Caco-2 (cell line): ENCODE measurements around the gene ELMO1. TPM values are rescaled to one million over a fixed set of nuclear protein-coding genes. Genes with fewer than 3 reads are reported as not detected.
A peak's percentile ranks its signal among the peaks of the same experiment; 100 is the strongest.

Experiments
- BruUV-seq: library from RNA; stranded (reverse); fragments of 400-500 nt; replicated peaks from 2 replicates; lab custom pipeline; 2021; lab: Mats Ljungman, UMichigan
- CTCF ChIA-PET: fragments of 300-600 bp; sonication (Branson Sonifier 250); formaldehyde crosslinking; loops from one replicate; lab custom pipeline; 2022; ENCODE audit warnings: antibody characterized with exemption; lab: Charles Lee
- POLR2A ChIA-PET: fragments of 300-600 bp; sonication (Branson Sonifier 250); formaldehyde crosslinking; loops from one replicate; lab custom pipeline; 2022; ENCODE audit warnings: antibody characterized with exemption; lab: Charles Lee
- DNase-seq, 2 experiments: peaks; one replicate each; pipeline versions ENCODE4 v3.0.0 to v3.0.0-alpha.2; 2020 to 2022
- H3K27me3 ChIP-seq: replicated peaks from 2 replicates; pipeline ENCODE4 v1.6.0; 2011; ENCODE audit warnings: low read length; ENCODE audit not compliant: control insufficient read depth, insufficient read depth
- H3K36me3 ChIP-seq: 2 replicates; pipeline ENCODE4 v1.5.1; 2011; ENCODE audit warnings: low read length; ENCODE audit not compliant: control insufficient read depth, insufficient read depth
- H3K4me1 ChIP-seq: fragments of 250-450 bp; sonication (Bioruptor Pico); 2 replicates; pipeline ENCODE4 v1.5.1; 2020; ENCODE audit warnings: mild to moderate bottlenecking
- H3K4me3 ChIP-seq: 2 replicates; pipeline ENCODE4 v1.5.1; 2011; ENCODE audit warnings: low read depth, mild to moderate bottlenecking, control low read depth, low read length
- H3K9me3 ChIP-seq: fragments of 250-450 bp; sonication (Bioruptor Pico); 2 replicates; pipeline ENCODE4 v1.5.1; 2020; ENCODE audit warnings: mild to moderate bottlenecking, moderate library complexity
- H3K27ac Mint-ChIP-seq: one replicate; pipeline ENCODE4 v1.8.0; 2022; ENCODE audit warnings: mixed read lengths; ENCODE audit not compliant: unreplicated experiment
- H3K27me3 Mint-ChIP-seq: one replicate; pipeline ENCODE4 v1.8.0; 2022; ENCODE audit warnings: mixed read lengths; ENCODE audit not compliant: insufficient read depth, unreplicated experiment
- H3K36me3 Mint-ChIP-seq: one replicate; pipeline ENCODE4 v1.8.0; 2022; ENCODE audit warnings: mild to moderate bottlenecking, mixed read lengths; ENCODE audit not compliant: insufficient read depth, unreplicated experiment
- H3K4me1 Mint-ChIP-seq: one replicate; pipeline ENCODE4 v1.8.0; 2022; ENCODE audit warnings: low read depth, mixed read lengths; ENCODE audit not compliant: unreplicated experiment
- H3K4me3 Mint-ChIP-seq: one replicate; pipeline ENCODE4 v1.8.0; 2022; ENCODE audit warnings: mild to moderate bottlenecking, moderate library complexity, mixed read lengths; ENCODE audit not compliant: unreplicated experiment
- H3K9me3 Mint-ChIP-seq: one replicate; pipeline ENCODE4 v1.8.0; 2022; ENCODE audit warnings: mixed read lengths; ENCODE audit not compliant: unreplicated experiment
- intact Hi-C: fragments of 100-400 bp; cut with micrococcal nuclease; formaldehyde crosslinking; loops from one replicate; pipeline ENCODE4 v1.10.0; 2022; ENCODE audit not compliant: unreplicated experiment
- total RNA-seq: library from RNA; stranded (reverse); gene quantifications from 2 replicates; pipeline ENCODE4 v1.2.3, GENCODE V29; 2022
- TF ChIP-seq, protein P1 (sequence below), 2 experiments: fragments of 200-600 bp in 1 of 2; IDR thresholded peaks; 1 replicate in 1 of 2; 2 replicates in 1 of 2; pipeline versions ENCODE4 v1.5.1 to v1.8.0; 2011 to 2022; ENCODE audit warnings: antibody characterized with exemption in 1 of 2, control low read depth in 1 of 2, inconsistent platforms in 1 of 2, low read depth in 1 of 2, low read length in 1 of 2, mild to moderate bottlenecking in 1 of 2, moderate library complexity in 1 of 2; ENCODE audit not compliant: insufficient read depth in 1 of 2, severe bottlenecking in 1 of 2, unreplicated experiment in 1 of 2

The ELMO1 gene
- total RNA-seq, 1 experiment from 2014 or later: 0.14 TPM

DNA sequence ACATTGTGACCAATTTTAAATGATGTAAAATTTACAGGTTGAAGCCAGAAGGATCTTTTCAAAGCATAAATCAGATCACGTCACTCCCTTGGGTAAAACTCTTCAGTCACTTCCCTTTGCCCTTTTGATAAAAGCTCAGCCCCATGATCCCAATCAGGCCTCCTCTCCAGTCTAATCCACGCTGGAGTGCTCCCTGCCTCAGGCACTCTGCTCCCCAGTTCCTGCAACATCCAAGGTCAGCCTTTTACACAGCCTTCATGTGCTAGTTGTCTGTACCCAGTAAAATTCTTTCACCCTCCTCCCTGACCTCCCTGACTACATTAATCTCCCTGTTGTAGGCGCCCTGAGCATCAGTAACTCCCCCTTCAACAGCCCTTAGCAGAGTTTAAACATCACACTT lies 14.1 kb downstream of the ELMO1 start:
- Mint-ChIP-seq H3K4me3 (no peak overlapping the region), H3K27me3 (peaks cover 16% of the 10 kb centered on the region), H3K4me1 (no peaks in the 10 kb centered on the region), H3K9me3 (no peaks in the 10 kb centered on the region), H3K27ac (no peak overlapping the region), H3K36me3 (no peaks in the 10 kb centered on the region)
- POLR2A ChIA-PET: no interaction called here
- H3K4me3 ChIP-seq: no peak overlapping the region
- TF ChIP-seq, protein P1, sequence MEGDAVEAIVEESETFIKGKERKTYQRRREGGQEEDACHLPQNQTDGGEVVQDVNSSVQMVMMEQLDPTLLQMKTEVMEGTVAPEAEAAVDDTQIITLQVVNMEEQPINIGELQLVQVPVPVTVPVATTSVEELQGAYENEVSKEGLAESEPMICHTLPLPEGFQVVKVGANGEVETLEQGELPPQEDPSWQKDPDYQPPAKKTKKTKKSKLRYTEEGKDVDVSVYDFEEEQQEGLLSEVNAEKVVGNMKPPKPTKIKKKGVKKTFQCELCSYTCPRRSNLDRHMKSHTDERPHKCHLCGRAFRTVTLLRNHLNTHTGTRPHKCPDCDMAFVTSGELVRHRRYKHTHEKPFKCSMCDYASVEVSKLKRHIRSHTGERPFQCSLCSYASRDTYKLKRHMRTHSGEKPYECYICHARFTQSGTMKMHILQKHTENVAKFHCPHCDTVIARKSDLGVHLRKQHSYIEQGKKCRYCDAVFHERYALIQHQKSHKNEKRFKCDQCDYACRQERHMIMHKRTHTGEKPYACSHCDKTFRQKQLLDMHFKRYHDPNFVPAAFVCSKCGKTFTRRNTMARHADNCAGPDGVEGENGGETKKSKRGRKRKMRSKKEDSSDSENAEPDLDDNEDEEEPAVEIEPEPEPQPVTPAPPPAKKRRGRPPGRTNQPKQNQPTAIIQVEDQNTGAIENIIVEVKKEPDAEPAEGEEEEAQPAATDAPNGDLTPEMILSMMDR (IDR thresholded peaks at IDR 0.05; ENCODE audit: insufficient read depth in 1 of 2, low read depth in 1 of 2, low read length in 1 of 2, severe bottlenecking in 1 of 2, unreplicated experiment in 1 of 2): no peak
- intact Hi-C loops: no loop called here
- CTCF ChIA-PET: no interaction called here
- H3K4me1 ChIP-seq: no peaks in the 10 kb centered on the region
- no peak for DNase-seq
- no peaks in the 10 kb centered on the region for H3K36me3 ChIP-seq
- BruUV-seq: no TSS peak
- H3K9me3 ChIP-seq: no peaks in the 10 kb centered on the region
- no peaks in the 10 kb centered on the region for H3K27me3 ChIP-seq

DNA sequence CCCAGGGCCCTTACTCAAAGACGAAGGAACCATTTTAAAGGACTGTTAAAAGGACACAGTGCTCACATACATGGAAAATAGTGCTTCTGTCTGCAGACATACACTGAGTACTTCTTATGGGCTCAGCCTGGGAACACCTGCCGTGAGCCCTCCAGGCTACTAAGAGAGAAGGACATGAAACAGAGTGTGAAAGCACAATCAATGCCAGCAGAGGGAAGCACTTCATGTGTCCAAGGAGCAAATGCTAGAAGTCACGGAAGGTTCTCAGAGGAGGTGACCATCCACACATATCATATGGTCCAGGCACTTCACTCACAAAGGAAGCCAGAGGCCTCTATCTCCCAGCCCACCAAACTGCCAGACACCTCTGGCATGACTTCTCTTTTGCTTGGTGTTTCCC lies 15.5 kb downstream of the ELMO1 start:
- intact Hi-C loops: no loop called here
- no peaks in the 10 kb centered on the region for H3K36me3 Mint-ChIP-seq
- no peak overlapping the region for H3K4me3 Mint-ChIP-seq
- H3K9me3 Mint-ChIP-seq: no peaks in the 10 kb centered on the region
- Histone ChIP-seq H3K36me3 (no peaks in the 10 kb centered on the region), H3K27me3 (no peaks in the 10 kb centered on the region), H3K9me3 (no peaks in the 10 kb centered on the region), H3K4me1 (no peaks in the 10 kb centered on the region), H3K4me3 (no peak overlapping the region)
- ChIA-PET POLR2A (no interaction called here), CTCF (no interaction called here)
- H3K27me3 Mint-ChIP-seq: peaks cover 14% of the 10 kb centered on the region
- DNase-seq: peak in 1 of 2 experiments; percentile 4
- no TSS peak for BruUV-seq
- TF ChIP-seq, protein P1 (IDR thresholded peaks at IDR 0.05; ENCODE audit: insufficient read depth in 1 of 2, low read depth in 1 of 2, low read length in 1 of 2, severe bottlenecking in 1 of 2, unreplicated experiment in 1 of 2): peak in 1 of 2 experiments; percentile 5
- no peaks in the 10 kb centered on the region for H3K4me1 Mint-ChIP-seq
- H3K27ac Mint-ChIP-seq: no peak overlapping the region

DNA sequence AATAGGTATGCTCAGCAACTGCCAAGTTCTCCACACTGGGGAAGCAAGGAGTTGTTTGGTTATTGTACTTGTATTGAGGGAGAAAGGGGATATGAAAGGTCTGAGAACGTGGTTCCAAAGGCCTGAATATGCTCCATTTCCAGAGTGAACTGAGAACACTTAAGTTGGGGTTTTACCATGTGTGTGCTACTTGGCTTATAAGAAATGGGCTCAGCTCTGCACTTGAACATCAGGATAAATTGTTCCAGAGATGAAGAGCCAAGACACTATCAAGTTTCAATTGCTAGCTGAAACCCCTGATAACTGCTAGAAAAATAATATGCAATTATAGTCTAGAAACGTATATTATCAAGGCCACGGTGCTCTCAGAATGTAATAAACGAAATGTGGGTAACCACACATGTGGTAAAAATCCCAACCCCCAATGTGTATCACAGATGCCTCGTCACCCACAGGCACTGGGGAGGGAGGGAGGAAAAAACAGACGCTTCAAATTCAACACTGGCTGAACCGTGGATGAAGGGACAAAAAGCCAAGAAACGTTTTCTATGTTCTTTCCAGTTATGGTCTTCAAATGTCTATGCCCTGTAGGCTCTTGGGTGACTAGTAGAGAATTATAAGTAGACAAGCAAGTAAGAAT lies 16.3 kb downstream of the ELMO1 start:
- H3K4me1 ChIP-seq: no peaks in the 10 kb centered on the region
- no peaks in the 10 kb centered on the region for H3K36me3 Mint-ChIP-seq
- no TSS peak for BruUV-seq
- H3K4me1 Mint-ChIP-seq: no peaks in the 10 kb centered on the region
- ChIA-PET CTCF (no interaction called here), POLR2A (no interaction called here)
- TF ChIP-seq, protein P1 (IDR thresholded peaks at IDR 0.05; ENCODE audit: insufficient read depth in 1 of 2, low read depth in 1 of 2, low read length in 1 of 2, severe bottlenecking in 1 of 2, unreplicated experiment in 1 of 2): no peak
- no peaks in the 10 kb centered on the region for H3K9me3 ChIP-seq
- no peaks in the 10 kb centered on the region for H3K36me3 ChIP-seq
- no peak overlapping the region for H3K4me3 Mint-ChIP-seq
- H3K27ac Mint-ChIP-seq: no peak overlapping the region
- no peaks in the 10 kb centered on the region for H3K9me3 Mint-ChIP-seq
- H3K4me3 ChIP-seq: no peak overlapping the region
- H3K27me3 ChIP-seq: no peaks in the 10 kb centered on the region
- intact Hi-C loops: no loop called here
- peaks cover 14% of the 10 kb centered on the region for H3K27me3 Mint-ChIP-seq
- no peak for DNase-seq
